Type B pancreatic cell (in vitro differentiated cells): ENCODE results near the gene BFSP1. TPM values are rescaled to one million over a fixed set of nuclear protein-coding genes. Genes with fewer than 3 reads are reported as not detected.

Source experiments
- DNase-seq: peaks from one replicate; pipeline ENCODE4 v3.0.0; 2021; ENCODE audit warnings: mixed read lengths; ENCODE audit not compliant: unreplicated experiment; ENCODE audit errors: extremely low spot score
- H3K27ac Mint-ChIP-seq: 2 replicates; pipeline ENCODE4 v1.8.0; 2021; ENCODE audit warnings: mild to moderate bottlenecking, mixed read lengths
- H3K27me3 Mint-ChIP-seq: 2 replicates; pipeline ENCODE4 v1.8.0; 2021; ENCODE audit warnings: mixed read lengths
- H3K36me3 Mint-ChIP-seq: 2 replicates; pipeline ENCODE4 v1.8.0; 2021; ENCODE audit warnings: mixed read lengths
- H3K4me1 Mint-ChIP-seq: one replicate; pipeline ENCODE4 v1.8.0; 2021; ENCODE audit warnings: mixed read lengths; ENCODE audit not compliant: unreplicated experiment
- H3K4me3 Mint-ChIP-seq: 2 replicates; pipeline ENCODE4 v1.8.0; 2021; ENCODE audit warnings: mild to moderate bottlenecking, mixed read lengths
- H3K9me3 Mint-ChIP-seq: 2 replicates; pipeline ENCODE4 v1.8.0; 2021; ENCODE audit warnings: mixed read lengths
- CTCF ChIP-seq: fragments of 200-600 bp; sonication (generic); conservative IDR thresholded peaks from 2 replicates; pipeline ENCODE4 v1.5.0; 2021; ENCODE audit warnings: antibody characterized with exemption, mild to moderate bottlenecking
- total RNA-seq: library from RNA; stranded (reverse); gene quantifications from 2 replicates; pipeline ENCODE4 v1.2.1, GENCODE V29; 2021; ENCODE audit warnings: low replicate concordance

The BFSP1 gene
- total RNA-seq, 1 donor from 2014 or later = 1.9 TPM

DNA sequence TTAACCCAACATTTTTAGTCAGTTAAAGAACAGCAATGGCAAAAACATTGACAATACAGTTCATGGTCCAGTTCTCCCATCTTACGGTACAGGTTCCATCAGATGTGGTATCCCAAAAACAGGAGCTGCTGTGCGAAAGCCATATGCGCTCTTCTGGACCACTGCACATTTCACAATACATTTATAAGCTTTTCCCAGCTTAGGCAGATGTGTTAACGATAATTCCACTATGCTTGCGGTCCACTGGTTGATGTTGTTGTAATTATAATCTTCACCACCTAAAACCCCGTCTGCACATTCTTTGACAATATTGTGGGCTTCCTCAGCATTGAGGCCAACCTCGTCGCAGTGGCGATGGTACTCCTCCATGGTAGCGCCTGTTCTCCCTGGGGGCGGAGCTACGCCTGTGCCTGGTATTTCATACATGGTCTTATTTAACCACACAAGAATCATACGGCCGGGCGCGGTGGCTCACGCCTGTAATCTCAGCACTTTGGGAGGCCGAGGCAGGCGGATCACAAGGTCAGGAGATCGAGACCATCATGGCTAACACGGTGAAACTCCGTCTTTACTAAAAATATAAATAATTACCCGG, 52.0 kb downstream of the BFSP1 start:
- DNase-seq = no peak
- H3K36me3 Mint-ChIP-seq = no peaks in the 10 kb centered on the region
- peaks cover 3% of the 10 kb centered on the region for H3K27me3 Mint-ChIP-seq
- no peaks in the 10 kb centered on the region for H3K4me1 Mint-ChIP-seq
- no peaks in the 10 kb centered on the region for H3K9me3 Mint-ChIP-seq
- no peak overlapping the region for H3K27ac Mint-ChIP-seq
- no peak overlapping the region for H3K4me3 Mint-ChIP-seq
- no peak for TF ChIP-seq CTCF

GRCh38 chr20:17473659-17474058, 57.5 kb downstream of the BFSP1 start:
- H3K4me3 Mint-ChIP-seq = no peak overlapping the region
- peaks cover 7% of the 10 kb centered on the region for H3K4me1 Mint-ChIP-seq
- no peak for TF ChIP-seq CTCF
- no peaks in the 10 kb centered on the region for H3K9me3 Mint-ChIP-seq
- no peak overlapping the region for H3K27ac Mint-ChIP-seq
- no peaks in the 10 kb centered on the region for H3K27me3 Mint-ChIP-seq
- no peaks in the 10 kb centered on the region for H3K36me3 Mint-ChIP-seq
- DNase-seq = no peak

GRCh38 chr20:17471606-17472187, 59.5 kb downstream of the BFSP1 start:
- DNase-seq = no peak
- no peak for TF ChIP-seq CTCF
- H3K27me3 Mint-ChIP-seq = no peaks in the 10 kb centered on the region
- H3K27ac Mint-ChIP-seq = no peak overlapping the region
- no peaks in the 10 kb centered on the region for H3K36me3 Mint-ChIP-seq
- H3K4me1 Mint-ChIP-seq = peaks cover 7% of the 10 kb centered on the region
- H3K4me3 Mint-ChIP-seq = no peak overlapping the region
- no peaks in the 10 kb centered on the region for H3K9me3 Mint-ChIP-seq

GRCh38 chr20:17470973-17471372, 60.2 kb downstream of the BFSP1 start:
- no peak overlapping the region for H3K4me3 Mint-ChIP-seq
- no peaks in the 10 kb centered on the region for H3K27me3 Mint-ChIP-seq
- H3K4me1 Mint-ChIP-seq = peaks cover 7% of the 10 kb centered on the region
- no peak overlapping the region for H3K27ac Mint-ChIP-seq
- no peaks in the 10 kb centered on the region for H3K9me3 Mint-ChIP-seq
- no peaks in the 10 kb centered on the region for H3K36me3 Mint-ChIP-seq
- no peak for TF ChIP-seq CTCF
- DNase-seq = no peak

GRCh38 chr20:17470521-17470920, 60.7 kb downstream of the BFSP1 start:
- Mint-ChIP-seq H3K4me3 (no peak overlapping the region), H3K9me3 (no peaks in the 10 kb centered on the region), H3K27ac (no peak overlapping the region), H3K36me3 (no peaks in the 10 kb centered on the region), H3K4me1 (peaks cover 7% of the 10 kb centered on the region), H3K27me3 (no peaks in the 10 kb centered on the region)
- TF ChIP-seq CTCF = no peak
- no peak for DNase-seq
